ENCODE data around the gene LAMB1.

DNA sequence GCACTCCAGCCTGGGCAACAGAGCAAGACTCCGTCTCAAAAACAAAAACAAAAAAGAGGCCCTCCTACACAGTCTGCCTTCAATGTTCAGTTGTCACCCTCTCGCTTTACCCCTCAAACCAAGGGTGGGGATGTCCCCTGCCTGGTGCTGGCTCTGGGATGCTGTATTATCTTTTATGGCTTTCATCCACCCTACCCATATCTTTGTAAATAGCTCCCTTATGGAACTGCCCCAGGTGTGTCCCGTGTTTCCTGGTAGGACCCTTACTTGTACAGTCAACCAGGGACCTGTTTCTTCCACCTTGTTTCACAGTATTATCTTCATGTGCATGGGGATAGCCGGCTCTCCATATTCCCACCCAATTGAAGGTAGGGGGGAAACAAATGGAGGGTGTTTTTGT, 15.7 kb upstream of the LAMB1 start:
- no peak for TF ChIP-seq CTCF (IDR thresholded peaks at IDR 0.05; ENCODE audit: poor library complexity)
- TF ChIP-seq EZH2phosphoT487 (IDR thresholded peaks at IDR 0.05; ENCODE audit: low read depth, severe bottlenecking, unreplicated experiment), result no peak
